Measurements from ENCODE around the gene XYLT1. TPM values are rescaled to one million over a fixed set of nuclear protein-coding genes. Genes with fewer than 3 reads are reported as not detected.

Gene XYLT1
- total and polyA plus RNA-seq, 2 of the 8 experiments (the other 6 are each of a cell fraction or from before 2014, with no cell fraction given) = 6.6 to 25.4 TPM

DNA sequence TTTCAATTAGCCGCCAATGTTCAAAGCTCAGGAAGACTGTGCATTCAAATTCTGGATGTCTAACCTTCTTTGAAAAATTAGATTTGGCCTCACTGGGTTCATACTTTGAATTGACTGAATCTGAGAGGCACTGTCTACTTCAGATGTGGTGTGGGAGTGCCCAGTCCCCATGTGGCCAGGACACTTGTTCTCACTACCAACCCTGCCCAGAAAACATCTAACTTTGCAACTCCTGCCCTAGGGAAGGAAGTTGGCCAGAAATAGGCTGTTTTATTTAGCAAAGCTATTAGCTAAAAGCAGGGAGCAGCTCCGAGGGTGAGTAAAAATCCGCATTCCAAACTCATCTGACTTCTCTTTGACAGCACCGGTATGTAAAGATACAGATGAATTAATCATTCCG is 86.3 kb downstream of the XYLT1 start (continued):
- TF ChIP-seq, protein P1, sequence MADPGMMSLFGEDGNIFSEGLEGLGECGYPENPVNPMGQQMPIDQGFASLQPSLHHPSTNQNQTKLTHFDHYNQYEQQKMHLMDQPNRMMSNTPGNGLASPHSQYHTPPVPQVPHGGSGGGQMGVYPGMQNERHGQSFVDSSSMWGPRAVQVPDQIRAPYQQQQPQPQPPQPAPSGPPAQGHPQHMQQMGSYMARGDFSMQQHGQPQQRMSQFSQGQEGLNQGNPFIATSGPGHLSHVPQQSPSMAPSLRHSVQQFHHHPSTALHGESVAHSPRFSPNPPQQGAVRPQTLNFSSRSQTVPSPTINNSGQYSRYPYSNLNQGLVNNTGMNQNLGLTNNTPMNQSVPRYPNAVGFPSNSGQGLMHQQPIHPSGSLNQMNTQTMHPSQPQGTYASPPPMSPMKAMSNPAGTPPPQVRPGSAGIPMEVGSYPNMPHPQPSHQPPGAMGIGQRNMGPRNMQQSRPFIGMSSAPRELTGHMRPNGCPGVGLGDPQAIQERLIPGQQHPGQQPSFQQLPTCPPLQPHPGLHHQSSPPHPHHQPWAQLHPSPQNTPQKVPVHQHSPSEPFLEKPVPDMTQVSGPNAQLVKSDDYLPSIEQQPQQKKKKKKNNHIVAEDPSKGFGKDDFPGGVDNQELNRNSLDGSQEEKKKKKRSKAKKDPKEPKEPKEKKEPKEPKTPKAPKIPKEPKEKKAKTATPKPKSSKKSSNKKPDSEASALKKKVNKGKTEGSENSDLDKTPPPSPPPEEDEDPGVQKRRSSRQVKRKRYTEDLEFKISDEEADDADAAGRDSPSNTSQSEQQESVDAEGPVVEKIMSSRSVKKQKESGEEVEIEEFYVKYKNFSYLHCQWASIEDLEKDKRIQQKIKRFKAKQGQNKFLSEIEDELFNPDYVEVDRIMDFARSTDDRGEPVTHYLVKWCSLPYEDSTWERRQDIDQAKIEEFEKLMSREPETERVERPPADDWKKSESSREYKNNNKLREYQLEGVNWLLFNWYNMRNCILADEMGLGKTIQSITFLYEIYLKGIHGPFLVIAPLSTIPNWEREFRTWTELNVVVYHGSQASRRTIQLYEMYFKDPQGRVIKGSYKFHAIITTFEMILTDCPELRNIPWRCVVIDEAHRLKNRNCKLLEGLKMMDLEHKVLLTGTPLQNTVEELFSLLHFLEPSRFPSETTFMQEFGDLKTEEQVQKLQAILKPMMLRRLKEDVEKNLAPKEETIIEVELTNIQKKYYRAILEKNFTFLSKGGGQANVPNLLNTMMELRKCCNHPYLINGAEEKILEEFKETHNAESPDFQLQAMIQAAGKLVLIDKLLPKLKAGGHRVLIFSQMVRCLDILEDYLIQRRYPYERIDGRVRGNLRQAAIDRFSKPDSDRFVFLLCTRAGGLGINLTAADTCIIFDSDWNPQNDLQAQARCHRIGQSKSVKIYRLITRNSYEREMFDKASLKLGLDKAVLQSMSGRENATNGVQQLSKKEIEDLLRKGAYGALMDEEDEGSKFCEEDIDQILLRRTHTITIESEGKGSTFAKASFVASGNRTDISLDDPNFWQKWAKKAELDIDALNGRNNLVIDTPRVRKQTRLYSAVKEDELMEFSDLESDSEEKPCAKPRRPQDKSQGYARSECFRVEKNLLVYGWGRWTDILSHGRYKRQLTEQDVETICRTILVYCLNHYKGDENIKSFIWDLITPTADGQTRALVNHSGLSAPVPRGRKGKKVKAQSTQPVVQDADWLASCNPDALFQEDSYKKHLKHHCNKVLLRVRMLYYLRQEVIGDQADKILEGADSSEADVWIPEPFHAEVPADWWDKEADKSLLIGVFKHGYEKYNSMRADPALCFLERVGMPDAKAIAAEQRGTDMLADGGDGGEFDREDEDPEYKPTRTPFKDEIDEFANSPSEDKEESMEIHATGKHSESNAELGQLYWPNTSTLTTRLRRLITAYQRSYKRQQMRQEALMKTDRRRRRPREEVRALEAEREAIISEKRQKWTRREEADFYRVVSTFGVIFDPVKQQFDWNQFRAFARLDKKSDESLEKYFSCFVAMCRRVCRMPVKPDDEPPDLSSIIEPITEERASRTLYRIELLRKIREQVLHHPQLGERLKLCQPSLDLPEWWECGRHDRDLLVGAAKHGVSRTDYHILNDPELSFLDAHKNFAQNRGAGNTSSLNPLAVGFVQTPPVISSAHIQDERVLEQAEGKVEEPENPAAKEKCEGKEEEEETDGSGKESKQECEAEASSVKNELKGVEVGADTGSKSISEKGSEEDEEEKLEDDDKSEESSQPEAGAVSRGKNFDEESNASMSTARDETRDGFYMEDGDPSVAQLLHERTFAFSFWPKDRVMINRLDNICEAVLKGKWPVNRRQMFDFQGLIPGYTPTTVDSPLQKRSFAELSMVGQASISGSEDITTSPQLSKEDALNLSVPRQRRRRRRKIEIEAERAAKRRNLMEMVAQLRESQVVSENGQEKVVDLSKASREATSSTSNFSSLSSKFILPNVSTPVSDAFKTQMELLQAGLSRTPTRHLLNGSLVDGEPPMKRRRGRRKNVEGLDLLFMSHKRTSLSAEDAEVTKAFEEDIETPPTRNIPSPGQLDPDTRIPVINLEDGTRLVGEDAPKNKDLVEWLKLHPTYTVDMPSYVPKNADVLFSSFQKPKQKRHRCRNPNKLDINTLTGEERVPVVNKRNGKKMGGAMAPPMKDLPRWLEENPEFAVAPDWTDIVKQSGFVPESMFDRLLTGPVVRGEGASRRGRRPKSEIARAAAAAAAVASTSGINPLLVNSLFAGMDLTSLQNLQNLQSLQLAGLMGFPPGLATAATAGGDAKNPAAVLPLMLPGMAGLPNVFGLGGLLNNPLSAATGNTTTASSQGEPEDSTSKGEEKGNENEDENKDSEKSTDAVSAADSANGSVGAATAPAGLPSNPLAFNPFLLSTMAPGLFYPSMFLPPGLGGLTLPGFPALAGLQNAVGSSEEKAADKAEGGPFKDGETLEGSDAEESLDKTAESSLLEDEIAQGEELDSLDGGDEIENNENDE (IDR thresholded peaks at IDR 0.05; ENCODE audit: insufficient replicate concordance, low read length) = no peak
- TF ChIP-seq USF2 (IDR thresholded peaks at IDR 0.05; ENCODE audit: low read length) (no peak), SP2 (IDR thresholded peaks at IDR 0.05; ENCODE audit: low read length) (no peak)

Measured in H1 (cell line).